Epithelial cell of alveolus of lung (primary cell): ENCODE data around the gene PPP1R12C. TPM values are rescaled to one million over a fixed set of nuclear protein-coding genes. Genes with fewer than 3 reads are reported as not detected.

Source experiments
- total RNA-seq: library from RNA; depleted of rRNA; stranded (reverse); fragments of >200 nt; gene quantifications from 2 replicates; pipeline ENCODE4 v1.2.1, GENCODE V29; 2015

The PPP1R12C gene
- 45.6 and 47.1 TPM in 2 replicates for total RNA-seq

DNA sequence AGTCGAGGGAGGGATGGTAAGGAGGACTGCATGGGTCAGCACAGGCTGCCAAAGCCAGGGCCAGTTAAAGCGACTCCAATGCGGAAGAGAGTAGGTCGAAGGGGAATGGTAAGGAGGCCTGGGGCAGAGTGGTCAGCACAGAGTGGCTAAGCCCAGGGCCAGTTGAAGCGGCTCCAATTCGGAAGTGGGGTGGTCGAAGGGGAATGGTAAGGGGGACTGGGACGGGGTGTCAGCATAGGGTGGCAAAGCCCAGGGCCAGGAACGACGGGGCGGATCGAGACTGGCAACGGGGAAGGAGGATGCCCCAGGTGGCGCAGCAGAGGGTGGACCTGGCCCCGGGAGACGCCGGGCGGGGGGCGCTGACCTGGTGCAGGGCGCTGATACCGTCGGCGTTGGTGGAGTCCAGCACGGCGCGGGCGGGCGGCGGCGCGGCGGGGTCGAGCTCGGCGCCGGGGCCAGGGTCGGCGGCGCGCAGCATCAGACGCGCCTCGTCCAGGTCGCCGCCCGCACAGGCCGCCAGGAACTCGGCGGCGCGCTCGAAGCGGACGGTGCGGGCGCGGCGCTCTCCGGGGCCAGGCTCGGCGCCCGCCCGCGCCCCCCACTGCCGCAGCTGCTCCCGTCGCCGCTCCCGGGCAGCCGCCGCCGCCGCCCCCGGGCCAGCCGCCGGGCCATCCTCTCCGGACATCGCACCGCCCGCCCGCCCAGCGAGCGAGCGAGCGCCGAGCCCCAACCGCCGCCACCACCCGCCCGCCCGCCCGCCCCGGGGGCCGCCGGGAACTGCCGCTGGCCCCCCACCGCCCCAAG lies at the start of gene PPP1R12C:
Gene PPP1R12C, minus strand, starts transcription at position 779 of the 804 bp plus-strand sequence. Its CDS starts 94 bp downstream, at position 685.

GRCh38 chr19:55166530-55167268 lies 49.3 kb upstream of the PPP1R12C start, which contains the start of gene DNAAF3:
TSS of gene DNAAF3 (minus strand) at chr19:55166613. CDS start at chr19:55166413, 200 bp downstream.

DNA sequence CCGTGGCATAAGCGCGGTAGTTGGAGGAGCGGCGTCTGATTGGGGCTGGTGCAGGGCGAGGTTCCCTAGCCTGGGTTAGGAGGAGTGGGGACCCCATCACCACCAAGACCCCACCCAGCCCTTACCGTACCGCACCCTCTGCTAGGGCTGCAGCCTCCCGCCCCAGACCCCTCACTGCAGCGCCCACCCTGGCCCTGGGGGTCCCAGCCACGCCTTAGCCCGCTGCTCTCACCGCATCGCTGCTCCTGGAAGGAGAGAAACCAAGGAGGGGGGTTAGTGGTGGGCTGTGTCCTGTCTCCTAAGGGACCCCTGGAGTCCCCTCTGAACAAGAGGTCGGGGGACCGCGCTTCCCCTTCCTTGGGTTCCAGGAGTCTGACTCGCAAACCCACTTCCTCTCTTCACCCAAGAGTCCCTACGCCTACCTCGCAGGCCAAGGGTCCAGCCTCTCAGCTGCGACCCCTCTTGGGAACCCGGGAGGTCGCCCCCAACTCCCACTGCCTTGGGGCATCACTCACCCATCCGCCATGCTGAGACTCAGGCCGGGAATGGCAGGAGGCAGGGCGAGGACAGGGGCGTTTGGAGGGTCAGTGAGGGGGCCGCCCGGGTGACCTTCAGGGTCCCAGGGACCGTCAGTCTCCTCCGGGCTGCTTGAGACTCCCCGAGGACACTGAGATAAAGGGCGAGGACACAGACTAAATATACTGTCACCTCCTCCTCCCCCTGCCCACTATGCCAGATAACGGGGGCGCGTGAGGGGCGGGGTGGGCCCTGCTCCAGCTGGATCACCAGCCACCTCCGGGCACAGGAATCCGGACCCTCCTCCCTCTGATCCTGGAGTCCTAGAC lies 39.8 kb upstream of the PPP1R12C start, which contains the start of gene TNNI3:
Gene TNNI3, minus strand, starts transcription at position 669 of the 845 bp plus-strand sequence. Its CDS starts 143 bp downstream, at position 526.

GRCh38 chr19:55149078-55150003 lies 31.9 kb upstream of the PPP1R12C start, which contains the start of gene TNNT1:
TSS of gene TNNT1 (minus strand) at chr19:55149206. CDS start at chr19:55147157, 2,049 bp downstream.

GRCh38 chr19:55075371-55075998 lies 42.0 kb downstream of the PPP1R12C start, which contains the start of gene EPS8L1:
TSS of gene EPS8L1 (plus strand) at chr19:55075869. CDS start at chr19:55076445, 576 bp downstream.

GRCh38 chr19:55062735-55063491 lies 54.5 kb downstream of the PPP1R12C start, which contains the start of gene RDH13:
TSS of gene RDH13 (minus strand) at chr19:55063148. CDS start at chr19:55063032, 116 bp downstream.

Other genes starting within 250 kb of the PPP1R12C start
- gene FCAR, start 243.4 kb downstream of the PPP1R12C start, total RNA-seq, result not detected in 2 replicates
- not detected in 2 replicates for gene NCR1, start 211.5 kb downstream of the PPP1R12C start, total RNA-seq
- gene NLRP7, start 170.1 kb downstream of the PPP1R12C start, total RNA-seq, result not detected in 2 replicates
- gene NLRP2, start 151.3 kb downstream of the PPP1R12C start, total RNA-seq, result 1.9 TPM in 1 of 2 replicates, not detected in the other
- not detected in 2 replicates for gene GP6, start 79.4 kb downstream of the PPP1R12C start, total RNA-seq
- 9.2 and 16.6 TPM in 2 replicates for gene RDH13, start 54.5 kb downstream of the PPP1R12C start, total RNA-seq
- 0.64 and 6.5 TPM in 2 replicates for gene EPS8L1, start 41.8 kb downstream of the PPP1R12C start, total RNA-seq
- gene TNNT1, start 31.6 kb upstream of the PPP1R12C start, total RNA-seq, result 6.7 and 20.3 TPM in 2 replicates
- gene TNNI3, start 40.1 kb upstream of the PPP1R12C start, total RNA-seq, result not detected in 2 replicates
- 1.0 TPM in 1 of 2 replicates, not detected in the other for gene DNAAF3, start 49.0 kb upstream of the PPP1R12C start, total RNA-seq
- 0.08 and 0.26 TPM in 2 replicates for gene SYT5, start 62.7 kb upstream of the PPP1R12C start, total RNA-seq
- gene PTPRH, start 91.9 kb upstream of the PPP1R12C start, total RNA-seq, result 3.9 and 6.6 TPM in 2 replicates
- 0.56 and 1.8 TPM in 2 replicates for gene TMEM86B, start 111.1 kb upstream of the PPP1R12C start, total RNA-seq
- gene PPP6R1, start 141.4 kb upstream of the PPP1R12C start, total RNA-seq, result 34.1 and 42.2 TPM in 2 replicates
- 50.1 and 59.6 TPM in 2 replicates for gene HSPBP1, start 162.5 kb upstream of the PPP1R12C start, total RNA-seq
- gene BRSK1, start 166.4 kb upstream of the PPP1R12C start, total RNA-seq, result 6.3 and 16.0 TPM in 2 replicates
- gene TMEM150B, start 207.7 kb upstream of the PPP1R12C start, total RNA-seq, result not detected in 2 replicates
- 5.8 and 29.9 TPM in 2 replicates for gene KMT5C, start 222.2 kb upstream of the PPP1R12C start, total RNA-seq
- gene COX6B2, start 237.1 kb upstream of the PPP1R12C start, total RNA-seq, result 0.56 TPM in 1 of 2 replicates, not detected in the other
- gene GARIN5B, start 245.6 kb upstream of the PPP1R12C start, total RNA-seq, result not detected in 2 replicates